NCI-H146 treated with DMSO at 0.1 percent for 48 hours (cell line): Measurements from ENCODE around the gene CSF3R.
"Not testable (repeated sequence)": the region's sequence is repeated elsewhere in the genome, so short reads cannot be mapped to it uniquely, and the experiment has no call there.

Source experiments
- DNase-seq: peaks from one replicate; lab custom pipeline; 2025; ENCODE audit not compliant: unreplicated experiment; lab: John Stamatoyannopoulos, UW

CSF3R gene

DNA sequence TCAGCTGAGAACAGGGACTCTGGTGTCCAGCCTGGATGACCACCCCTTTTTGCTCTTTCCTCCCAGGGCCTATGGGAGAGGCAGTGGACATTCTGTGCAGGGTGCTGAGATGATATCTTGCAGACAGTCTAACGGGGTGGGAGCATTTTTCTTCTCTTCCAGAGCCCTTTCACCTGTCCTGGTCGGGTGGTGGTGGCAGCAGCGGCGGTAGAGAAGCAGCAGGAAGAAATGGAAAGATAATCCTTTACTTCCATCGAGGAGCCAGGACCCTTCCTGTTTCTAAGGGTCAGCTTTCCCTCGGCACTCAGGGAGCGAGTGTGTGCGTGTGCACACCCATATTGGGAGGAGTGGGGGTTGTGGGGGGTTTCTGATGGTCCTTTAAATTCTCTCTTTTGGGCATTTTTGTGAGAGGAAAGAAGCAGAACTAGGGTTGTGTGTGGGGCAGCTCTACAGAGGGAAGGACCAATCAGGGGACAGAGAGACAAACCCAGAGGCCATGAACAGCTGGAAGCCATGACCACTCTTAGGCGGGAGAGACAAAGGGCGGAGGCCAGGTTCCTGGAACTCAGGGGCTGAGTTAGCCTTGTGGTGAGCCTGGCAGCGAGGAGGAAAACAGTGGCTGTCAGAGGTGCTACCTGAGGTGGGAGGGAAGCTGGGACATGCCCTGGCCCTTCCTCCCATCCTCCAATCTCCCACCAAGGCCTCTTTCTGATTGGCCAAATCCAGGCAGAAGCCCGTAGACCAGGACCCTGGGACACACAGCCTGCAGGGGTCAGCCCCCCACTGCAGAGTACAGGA, 31.2 kb upstream of the CSF3R start:
- no peak for DNase-seq

DNA sequence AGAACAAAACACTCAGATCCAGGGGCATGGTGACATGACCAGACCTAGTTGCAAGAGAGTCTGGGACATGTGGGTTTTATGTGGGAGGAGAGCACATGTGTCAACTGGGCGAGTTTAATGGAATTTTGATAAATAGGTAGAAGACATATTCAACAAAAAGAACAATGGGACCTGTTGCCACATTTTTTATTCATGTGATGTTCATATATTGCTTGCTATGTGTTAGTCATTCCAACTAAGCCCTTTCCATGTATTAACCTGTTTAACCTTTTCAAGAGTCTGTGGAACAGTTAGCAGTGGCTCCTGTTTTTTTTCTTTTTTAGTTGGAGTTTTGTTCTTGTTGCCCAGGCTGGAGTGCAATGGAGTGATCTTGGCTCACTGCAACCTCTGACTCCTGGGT, 30.1 kb upstream of the CSF3R start:
- no peak for DNase-seq

- DNase-seq: no peak
Measured at GRCh38 chr1:36511804-36512798, 29.4 kb upstream of the CSF3R start.

DNA sequence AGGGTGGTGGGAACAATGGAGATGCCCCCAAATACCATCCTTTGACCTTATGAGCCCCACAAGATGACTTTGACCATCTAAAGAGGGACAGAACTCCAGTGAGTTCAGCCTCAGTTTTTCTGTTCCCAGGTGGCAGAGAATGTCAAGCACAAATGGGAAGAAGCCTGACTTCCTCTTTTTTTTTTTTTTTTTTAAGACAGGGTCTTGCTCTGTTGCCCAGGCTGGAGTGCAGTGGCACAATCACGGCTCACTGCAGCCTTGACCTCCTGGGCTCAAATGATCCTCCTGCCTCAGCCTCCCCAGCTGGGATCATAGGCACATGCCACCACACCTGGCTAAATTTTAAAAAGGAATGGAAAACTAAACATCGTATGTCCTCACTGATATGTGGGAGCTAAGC, 28.5 kb upstream of the CSF3R start:
- DNase-seq: not testable (repeated sequence)

- no peak for DNase-seq
Measured at GRCh38 chr1:36510418-36510817, 27.7 kb upstream of the CSF3R start.

- no peak for DNase-seq
Measured at GRCh38 chr1:36508257-36508656, 25.5 kb upstream of the CSF3R start.

- no peak for DNase-seq
Measured at GRCh38 chr1:36506276-36506920, 23.7 kb upstream of the CSF3R start.

- DNase-seq: no peak
Measured at GRCh38 chr1:36503733-36504132, 21.0 kb upstream of the CSF3R start.

GRCh38 chr1:36503159-36503558, 20.4 kb upstream of the CSF3R start:
- DNase-seq: no peak

DNA sequence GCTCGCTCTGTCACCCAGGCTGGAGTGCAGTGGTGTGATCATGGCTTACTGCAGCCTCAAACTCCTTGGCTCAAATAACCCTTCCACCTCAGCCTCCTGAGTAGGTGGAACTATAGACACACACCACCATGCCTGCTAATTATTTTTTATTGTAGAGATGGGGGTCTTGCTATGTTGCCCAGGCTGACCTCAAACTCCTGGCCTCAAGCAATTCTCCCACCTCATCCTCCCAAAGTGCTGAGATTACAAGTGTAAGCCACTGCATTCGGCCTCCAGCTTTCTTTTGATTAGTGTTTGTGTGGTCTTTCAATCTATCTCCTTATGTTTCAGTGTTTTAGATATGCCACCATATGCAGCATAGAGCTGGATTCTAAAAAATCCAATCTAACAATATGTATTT, 19.9 kb upstream of the CSF3R start:
- no peak for DNase-seq

GRCh38 chr1:36501911-36502310, 19.2 kb upstream of the CSF3R start:
- DNase-seq: not testable (repeated sequence)

DNA sequence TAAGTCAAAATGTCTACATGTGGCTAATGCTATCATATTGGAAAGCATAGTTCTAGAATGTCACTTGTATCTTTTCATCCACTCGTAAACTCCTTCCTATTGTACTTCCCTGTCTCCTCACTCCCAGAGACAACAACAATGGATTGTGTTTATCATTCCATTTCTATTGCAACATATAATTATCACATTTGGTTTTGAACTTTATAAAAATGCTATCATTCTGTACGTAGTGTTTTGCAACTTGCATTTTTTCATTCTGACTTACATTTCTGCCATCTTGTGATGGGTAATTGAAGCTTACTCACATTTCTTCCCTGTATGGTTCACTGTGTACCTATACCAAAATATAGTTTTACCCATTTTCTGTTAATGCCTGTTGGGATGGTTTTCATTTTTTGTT, 14.5 kb upstream of the CSF3R start:
- DNase-seq: no peak

GRCh38 chr1:36494971-36495370, 12.3 kb upstream of the CSF3R start:
- no peak for DNase-seq

- no peak for DNase-seq
Measured at GRCh38 chr1:36493524-36493923, 10.8 kb upstream of the CSF3R start.

DNA sequence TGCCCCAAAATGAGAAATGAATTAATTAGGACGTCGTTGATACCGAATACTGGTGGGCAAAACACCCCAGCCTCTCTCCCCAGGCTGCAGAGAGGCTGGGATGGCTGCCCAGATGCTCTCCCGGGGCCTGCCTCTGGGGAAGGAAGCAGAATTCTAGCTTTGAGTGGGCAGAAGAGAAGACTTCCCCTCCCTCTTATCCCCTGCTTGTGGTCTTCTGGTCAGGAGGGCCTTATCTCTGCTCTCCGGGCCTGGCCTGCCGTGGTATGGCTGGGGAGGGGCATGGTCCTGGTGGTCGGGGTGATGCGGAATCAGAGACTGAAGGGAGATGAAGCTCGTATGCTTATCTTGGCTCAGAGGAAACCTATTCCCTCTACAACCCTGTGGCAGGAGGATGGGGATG, 9.8 kb upstream of the CSF3R start:
- DNase-seq: no peak

- DNase-seq: not testable (repeated sequence)
Measured at GRCh38 chr1:36489258-36490051, 6.7 kb upstream of the CSF3R start.

GRCh38 chr1:36487906-36488305, 5.2 kb upstream of the CSF3R start:
- DNase-seq: no peak

DNA sequence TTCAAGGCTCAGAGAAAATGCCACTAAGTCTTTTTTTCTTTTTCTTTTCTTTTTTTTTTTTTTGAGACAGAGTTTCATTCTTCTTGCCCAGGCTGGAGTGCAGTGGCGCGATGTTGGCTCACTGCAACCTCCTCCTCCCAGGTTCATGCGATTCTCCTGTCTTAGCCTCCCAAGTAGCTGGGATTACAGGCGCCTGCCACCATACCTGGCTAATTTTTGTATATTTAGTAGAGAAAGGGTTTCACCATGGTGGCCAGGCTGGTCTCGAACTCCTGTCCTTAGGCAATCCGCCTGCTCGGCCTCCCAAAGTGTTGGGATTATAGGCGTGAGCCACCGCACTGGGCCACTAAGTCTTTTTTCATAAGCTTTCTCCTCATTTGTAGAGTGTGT, 4.6 kb upstream of the CSF3R start:
- not testable (repeated sequence) for DNase-seq

- peak; percentile 73 for DNase-seq
Measured at GRCh38 chr1:36486439-36487335, 4.0 kb upstream of the CSF3R start.

DNA sequence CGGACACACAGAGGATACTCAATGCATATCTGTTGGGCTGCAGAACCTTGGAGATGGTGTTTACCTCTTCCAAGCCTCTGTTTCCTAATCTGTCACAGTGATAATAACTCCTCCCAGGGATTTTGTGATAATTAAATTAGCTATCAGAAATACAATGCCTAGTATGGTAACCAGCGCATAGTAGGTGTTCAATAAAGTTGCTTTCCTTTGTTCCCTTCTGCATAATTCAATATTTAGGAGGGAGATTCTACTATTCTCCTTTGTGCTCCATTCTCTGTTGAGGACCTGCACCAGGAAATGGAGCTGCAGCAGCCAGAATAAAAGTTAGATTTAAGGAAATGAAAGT, 3.4 kb upstream of the CSF3R start:
- DNase-seq: no peak
